ENCODE data around the gene ZKSCAN5.

ZKSCAN5 gene

GRCh38 chr7:99504603-99505323 is at the start of gene ZKSCAN5:
ZKSCAN5 (plus strand) TSS chr7:99504662; CDS start chr7:99506045, 1,383 bp downstream.
- peak; percentile 90 for ATAC-seq
- DNase-seq, result peak; percentile 97

- no peak for ATAC-seq
Measured at GRCh38 chr7:99455874-99456273, 48.6 kb upstream of the ZKSCAN5 start.

GRCh38 chr7:99456288-99456687 is 48.2 kb upstream of the ZKSCAN5 start:
- DNase-seq (no peak), ATAC-seq (no peak)

More at GRCh38 chr7:99455874-99456273, 48.6 kb upstream of the ZKSCAN5 start:
- no peak for DNase-seq

GRCh38 chr7:99457050-99457649 is 47.3 kb upstream of the ZKSCAN5 start:
- DNase-seq (no peak), ATAC-seq (no peak)

GRCh38 chr7:99457650-99458493 is 46.6 kb upstream of the ZKSCAN5 start:
- no peak for ATAC-seq
- no peak for DNase-seq

GRCh38 chr7:99459087-99459486 is 45.4 kb upstream of the ZKSCAN5 start:
- peak; percentile 63 for ATAC-seq
- no peak for DNase-seq

GRCh38 chr7:99460651-99461050 is 43.8 kb upstream of the ZKSCAN5 start:
- ATAC-seq, result no peak
- DNase-seq, result no peak

- no peak for ATAC-seq
Measured at GRCh38 chr7:99461221-99461620, 43.2 kb upstream of the ZKSCAN5 start.

GRCh38 chr7:99465421-99465768 is 39.1 kb upstream of the ZKSCAN5 start:
- DNase-seq (no peak), ATAC-seq (peak; percentile 7)

More at GRCh38 chr7:99461221-99461620, 43.2 kb upstream of the ZKSCAN5 start:
- DNase-seq, result no peak

- ATAC-seq, result no peak
- DNase-seq, result no peak
Measured at GRCh38 chr7:99468336-99468918, 36.0 kb upstream of the ZKSCAN5 start.

GRCh38 chr7:99469381-99470065 is 34.9 kb upstream of the ZKSCAN5 start:
- ATAC-seq (no peak), DNase-seq (no peak)

- DNase-seq, result peak; percentile 97
- peak; percentile 99 for ATAC-seq
Measured at GRCh38 chr7:99472561-99473314, 31.7 kb upstream of the ZKSCAN5 start, which contains the start of gene ZNF789. ZNF789 (plus strand) TSS chr7:99472890; CDS start chr7:99476457, 3,567 bp downstream.

- ATAC-seq (no peak), DNase-seq (no peak)
Measured at GRCh38 chr7:99473315-99473596, 31.2 kb upstream of the ZKSCAN5 start.

GRCh38 chr7:99476107-99476506 is 28.4 kb upstream of the ZKSCAN5 start:
- no peak for DNase-seq
- ATAC-seq, result no peak

GRCh38 chr7:99478464-99479440 is 25.7 kb upstream of the ZKSCAN5 start:
- no peak for ATAC-seq
- DNase-seq, result no peak

GRCh38 chr7:99485094-99485493 is 19.4 kb upstream of the ZKSCAN5 start:
- ATAC-seq (no peak), DNase-seq (no peak)

- no peak for ATAC-seq
- no peak for DNase-seq
Measured at GRCh38 chr7:99489235-99489634, 15.2 kb upstream of the ZKSCAN5 start.

- ATAC-seq (no peak), DNase-seq (no peak)
Measured at GRCh38 chr7:99490878-99491277, 13.6 kb upstream of the ZKSCAN5 start.

GRCh38 chr7:99493823-99494222 is 10.6 kb upstream of the ZKSCAN5 start:
- ATAC-seq (no peak), DNase-seq (no peak)

Measured in stimulated activated naive CD8-positive, alpha-beta T cell treated with anti-CD3 and anti-CD28 coated beads, Interleukin-15, Interleukin-2, amounts not matched to agents 100 U/mL and 50 U/mL, for 24 hours (primary cell).